Putamen (tissue), 1 donor: ENCODE results near the gene SALL3.

Experiments
- DNase-seq: peaks from one replicate; pipeline ENCODE4 v3.0.0-alpha.2; 2016; ENCODE audit warnings: low spot score

The SALL3 gene

GRCh38 chr18:78980777-78981380, 1.3 kb downstream of the SALL3 start:
- DNase-seq = no peak

- no peak for DNase-seq
These were observed 1.8 kb downstream of the SALL3 start for GRCh38 chr18:78981394-78981831.

- DNase-seq = no peak
These were observed 2.5 kb downstream of the SALL3 start for GRCh38 chr18:78981989-78982620.

- DNase-seq = no peak
These were observed 3.9 kb downstream of the SALL3 start for GRCh38 chr18:78983512-78983911.

GRCh38 chr18:78984941-78985784, 5.5 kb downstream of the SALL3 start:
- no peak for DNase-seq

GRCh38 chr18:78986018-78986481, 6.4 kb downstream of the SALL3 start:
- peak; percentile 39 for DNase-seq

- no peak for DNase-seq
These were observed 11.8 kb downstream of the SALL3 start for GRCh38 chr18:78991446-78991845.

- DNase-seq = no peak
These were observed 12.7 kb downstream of the SALL3 start for GRCh38 chr18:78992041-78993011.

- DNase-seq = no peak
These were observed 13.7 kb downstream of the SALL3 start for GRCh38 chr18:78993014-78993926.

GRCh38 chr18:78994000-78994399, 14.4 kb downstream of the SALL3 start:
- no peak for DNase-seq

- DNase-seq = no peak
These were observed 14.9 kb downstream of the SALL3 start for GRCh38 chr18:78994531-78994930.

- DNase-seq = no peak
These were observed 15.5 kb downstream of the SALL3 start for GRCh38 chr18:78994977-78995582.

GRCh38 chr18:78995740-78996395, 16.2 kb downstream of the SALL3 start:
- DNase-seq = no peak

- DNase-seq = no peak
These were observed 17.3 kb downstream of the SALL3 start for GRCh38 chr18:78996741-78997490.

- DNase-seq = no peak
These were observed 18.9 kb downstream of the SALL3 start for GRCh38 chr18:78998371-78999071.

- DNase-seq = no peak
These were observed 20.3 kb downstream of the SALL3 start for GRCh38 chr18:78999939-79000338.

- no peak for DNase-seq
These were observed 21.4 kb downstream of the SALL3 start for GRCh38 chr18:79000997-79001396.

- DNase-seq = no peak
These were observed 26.0 kb downstream of the SALL3 start for GRCh38 chr18:79005653-79006052.
